Measurements from ENCODE around the gene TSPAN9. TPM values are rescaled to one million over a fixed set of nuclear protein-coding genes. Genes with fewer than 3 reads are reported as not detected.

Gene TSPAN9
- total and polyA plus RNA-seq, 3 donors from 2014 or later, result 14.2 to 23.5 (median 19.8) TPM

DNA sequence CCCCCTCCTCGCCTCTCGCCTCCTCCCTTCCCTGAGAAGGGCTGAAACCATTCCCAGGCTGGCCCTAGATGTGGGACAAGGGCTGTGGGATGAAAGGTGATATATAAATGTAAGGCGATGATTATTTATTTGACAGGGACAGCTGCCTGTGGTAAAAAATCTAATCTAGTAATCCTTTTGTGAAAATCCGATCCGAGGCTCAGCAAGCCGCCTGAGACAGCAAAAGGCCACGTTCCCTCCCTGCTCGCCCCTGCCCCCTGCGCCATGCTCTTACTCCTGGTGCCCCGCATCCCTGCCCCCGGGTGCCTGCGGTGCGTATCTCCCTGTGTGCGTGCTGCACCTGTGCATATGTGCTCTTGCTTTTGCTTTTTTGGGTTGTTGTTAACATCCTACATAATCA, 65.2 kb downstream of the TSPAN9 start:
- no peak overlapping the region for H3K4me3 ChIP-seq
- H3K27ac ChIP-seq, result no peak overlapping the region
- no peaks in the 10 kb centered on the region for H3K27me3 ChIP-seq
- intact Hi-C loops (cut with DNase I; ENCODE audit: low total_unique reads), result no loop called here
- 84 to 85% methylated on average over 14 of the region's 14 CpGs for WGBS, 2 donors
- no peaks in the 10 kb centered on the region for H3K9me3 ChIP-seq
- peaks cover 4% of the 10 kb centered on the region for H3K4me1 ChIP-seq
- DNase-seq, result no peak
- no peaks in the 10 kb centered on the region for H3K36me3 ChIP-seq (ENCODE audit: low read depth, missing control alignments)
- no peak for TF ChIP-seq POLR2A (IDR thresholded peaks at IDR 0.05)
- TF ChIP-seq, protein P1, sequence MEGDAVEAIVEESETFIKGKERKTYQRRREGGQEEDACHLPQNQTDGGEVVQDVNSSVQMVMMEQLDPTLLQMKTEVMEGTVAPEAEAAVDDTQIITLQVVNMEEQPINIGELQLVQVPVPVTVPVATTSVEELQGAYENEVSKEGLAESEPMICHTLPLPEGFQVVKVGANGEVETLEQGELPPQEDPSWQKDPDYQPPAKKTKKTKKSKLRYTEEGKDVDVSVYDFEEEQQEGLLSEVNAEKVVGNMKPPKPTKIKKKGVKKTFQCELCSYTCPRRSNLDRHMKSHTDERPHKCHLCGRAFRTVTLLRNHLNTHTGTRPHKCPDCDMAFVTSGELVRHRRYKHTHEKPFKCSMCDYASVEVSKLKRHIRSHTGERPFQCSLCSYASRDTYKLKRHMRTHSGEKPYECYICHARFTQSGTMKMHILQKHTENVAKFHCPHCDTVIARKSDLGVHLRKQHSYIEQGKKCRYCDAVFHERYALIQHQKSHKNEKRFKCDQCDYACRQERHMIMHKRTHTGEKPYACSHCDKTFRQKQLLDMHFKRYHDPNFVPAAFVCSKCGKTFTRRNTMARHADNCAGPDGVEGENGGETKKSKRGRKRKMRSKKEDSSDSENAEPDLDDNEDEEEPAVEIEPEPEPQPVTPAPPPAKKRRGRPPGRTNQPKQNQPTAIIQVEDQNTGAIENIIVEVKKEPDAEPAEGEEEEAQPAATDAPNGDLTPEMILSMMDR (IDR thresholded peaks at IDR 0.05), result no peak

DNA sequence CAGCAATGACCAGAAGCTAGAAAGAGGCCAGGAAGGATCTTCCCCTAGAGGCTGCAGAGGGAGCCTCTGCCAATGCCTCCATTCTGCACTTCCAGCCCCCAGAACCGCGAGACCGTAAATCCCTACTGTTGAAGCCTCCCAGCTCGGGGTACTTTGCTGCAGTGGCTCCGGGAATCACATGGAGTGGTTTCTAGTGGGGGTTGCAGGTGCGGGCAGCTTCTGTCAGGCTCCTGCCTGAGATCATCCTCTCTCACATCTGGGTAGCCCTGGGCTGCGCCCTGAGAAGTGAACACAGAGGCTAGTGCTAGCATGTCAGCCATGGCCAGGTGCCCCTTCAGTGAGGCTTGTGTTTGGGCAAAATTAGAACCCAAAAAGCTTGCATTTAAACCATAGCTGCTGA, 67.3 kb downstream of the TSPAN9 start:
- no peak overlapping the region for H3K4me3 ChIP-seq
- no peaks in the 10 kb centered on the region for H3K36me3 ChIP-seq (ENCODE audit: low read depth, missing control alignments)
- intact Hi-C loops (cut with DNase I; ENCODE audit: low total_unique reads), result no loop called here
- no peaks in the 10 kb centered on the region for H3K27me3 ChIP-seq
- no peaks in the 10 kb centered on the region for H3K4me1 ChIP-seq
- 86 to 95% methylated on average over 5 to 7 of the region's 7 CpGs for WGBS, 2 donors
- H3K9me3 ChIP-seq, result no peaks in the 10 kb centered on the region
- DNase-seq, result no peak
- TF ChIP-seq, protein P1 (IDR thresholded peaks at IDR 0.05), result no peak
- no peak for TF ChIP-seq POLR2A (IDR thresholded peaks at IDR 0.05)
- H3K27ac ChIP-seq, result no peak overlapping the region

DNA sequence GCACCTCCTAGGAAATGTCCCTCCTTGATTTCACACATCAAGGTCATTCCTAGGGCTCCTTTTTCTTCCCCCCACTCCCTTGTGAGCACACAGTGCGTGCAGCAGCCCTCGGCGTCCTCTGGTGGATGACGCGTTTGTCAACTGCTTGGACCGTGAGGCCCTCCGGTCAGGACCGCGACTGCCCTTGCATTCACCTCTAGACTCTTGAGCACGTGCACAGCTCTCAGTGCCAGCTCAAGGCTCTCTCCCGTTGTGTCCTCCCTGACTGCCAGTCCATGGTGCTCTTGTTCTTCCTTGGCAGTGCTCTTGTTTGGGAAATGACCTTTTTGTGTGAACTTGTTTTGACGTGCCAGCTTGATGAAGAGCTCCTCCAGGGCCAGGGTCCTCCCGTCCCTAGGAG, 67.9 kb downstream of the TSPAN9 start:
- TF ChIP-seq, protein P1 (IDR thresholded peaks at IDR 0.05), result no peak
- peak; percentile 28 for DNase-seq
- no peaks in the 10 kb centered on the region for H3K9me3 ChIP-seq
- intact Hi-C loops (cut with DNase I; ENCODE audit: low total_unique reads), result no loop called here
- 72 to 77% methylated on average over 13 of the region's 13 CpGs for WGBS, 2 donors
- H3K36me3 ChIP-seq (ENCODE audit: low read depth, missing control alignments), result no peaks in the 10 kb centered on the region
- no peaks in the 10 kb centered on the region for H3K4me1 ChIP-seq
- no peak overlapping the region for H3K27ac ChIP-seq
- H3K4me3 ChIP-seq, result no peak overlapping the region
- no peaks in the 10 kb centered on the region for H3K27me3 ChIP-seq

DNA sequence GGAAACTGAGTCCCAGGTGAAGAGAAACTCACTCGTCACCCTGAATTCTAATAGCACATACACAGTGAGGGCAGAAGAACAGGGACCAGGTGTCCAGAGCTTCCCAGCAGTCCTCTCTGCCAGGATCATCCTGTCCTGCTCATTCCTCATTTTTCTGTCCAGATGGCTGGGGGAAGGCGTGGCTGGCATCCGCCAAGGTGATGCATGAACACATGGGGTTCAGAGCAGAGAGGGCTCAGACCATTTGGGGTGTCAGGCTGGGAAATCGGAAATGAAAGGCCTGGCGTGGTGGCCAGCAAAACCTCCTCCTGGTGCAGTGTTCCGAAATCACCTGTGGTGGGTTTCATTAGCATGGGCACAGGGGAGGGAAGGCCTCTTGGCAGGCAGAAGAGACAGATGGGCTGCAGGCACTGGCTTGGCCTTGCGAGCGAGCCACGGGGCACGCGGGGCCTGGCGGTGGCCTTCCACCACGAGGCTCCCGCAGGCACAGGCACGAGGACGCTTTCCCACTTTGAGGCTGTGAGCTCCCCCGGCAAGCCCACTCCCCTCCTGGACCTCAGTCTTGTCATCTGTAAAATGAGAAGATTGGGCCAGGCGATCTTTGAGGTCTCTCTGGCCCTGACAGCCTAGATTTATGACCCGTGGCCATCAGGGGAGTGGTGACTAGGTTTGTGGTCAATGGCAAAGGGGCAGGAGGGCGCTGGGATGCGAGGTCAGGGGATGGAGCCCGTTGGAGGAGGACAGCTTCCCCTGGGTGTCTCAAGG, 68.5 kb downstream of the TSPAN9 start:
- intact Hi-C loops (cut with DNase I; ENCODE audit: low total_unique reads), result no loop called here

More for the DNA sequence above, 68.5 kb downstream of the TSPAN9 start:
- DNase-seq, result no peak
- 91 to 93% methylated on average over 11 to 22 of the region's 22 CpGs for WGBS, 2 donors
- H3K27ac ChIP-seq, result no peak overlapping the region
- no peaks in the 10 kb centered on the region for H3K9me3 ChIP-seq
- no peak for TF ChIP-seq POLR2A (IDR thresholded peaks at IDR 0.05)
- TF ChIP-seq, protein P1 (IDR thresholded peaks at IDR 0.05), result no peak
- H3K4me3 ChIP-seq, result no peak overlapping the region
- no peaks in the 10 kb centered on the region for H3K27me3 ChIP-seq
- H3K36me3 ChIP-seq (ENCODE audit: low read depth, missing control alignments), result no peaks in the 10 kb centered on the region
- H3K4me1 ChIP-seq, result peaks cover 5% of the 10 kb centered on the region

Data from testis (tissue), 3 donors.